GM12872 (cell line): Measurements from ENCODE around the gene ASPHD1.

ENCODE experiments used
- TF ChIP-seq, protein P1 (sequence below): IDR thresholded peaks from 3 replicates; pipeline ENCODE4 v1.5.1; 2011; ENCODE audit warnings: low read depth, mild to moderate bottlenecking, low read length, moderate library complexity; ENCODE audit not compliant: insufficient read depth

The ASPHD1 gene

DNA sequence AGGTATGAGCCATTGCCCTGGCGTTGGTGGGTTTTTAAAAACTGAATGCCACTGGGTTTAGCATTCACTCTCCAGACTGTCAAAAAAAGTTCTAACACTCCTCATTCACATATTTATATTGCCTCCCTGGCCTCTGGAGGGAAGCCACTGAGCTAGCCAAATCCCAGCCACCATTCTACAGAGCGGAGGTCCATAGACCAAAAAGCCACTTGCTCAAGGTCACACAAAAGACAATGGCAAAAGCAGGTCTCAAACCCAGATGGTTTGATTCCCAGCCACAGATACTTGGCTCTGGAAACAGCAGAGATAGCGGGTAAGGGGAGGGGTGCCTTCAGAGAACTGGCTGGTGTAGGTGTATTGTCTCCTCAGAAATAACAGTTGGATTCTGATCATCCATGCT, 19.2 kb upstream of the ASPHD1 start:
- TF ChIP-seq, protein P1, sequence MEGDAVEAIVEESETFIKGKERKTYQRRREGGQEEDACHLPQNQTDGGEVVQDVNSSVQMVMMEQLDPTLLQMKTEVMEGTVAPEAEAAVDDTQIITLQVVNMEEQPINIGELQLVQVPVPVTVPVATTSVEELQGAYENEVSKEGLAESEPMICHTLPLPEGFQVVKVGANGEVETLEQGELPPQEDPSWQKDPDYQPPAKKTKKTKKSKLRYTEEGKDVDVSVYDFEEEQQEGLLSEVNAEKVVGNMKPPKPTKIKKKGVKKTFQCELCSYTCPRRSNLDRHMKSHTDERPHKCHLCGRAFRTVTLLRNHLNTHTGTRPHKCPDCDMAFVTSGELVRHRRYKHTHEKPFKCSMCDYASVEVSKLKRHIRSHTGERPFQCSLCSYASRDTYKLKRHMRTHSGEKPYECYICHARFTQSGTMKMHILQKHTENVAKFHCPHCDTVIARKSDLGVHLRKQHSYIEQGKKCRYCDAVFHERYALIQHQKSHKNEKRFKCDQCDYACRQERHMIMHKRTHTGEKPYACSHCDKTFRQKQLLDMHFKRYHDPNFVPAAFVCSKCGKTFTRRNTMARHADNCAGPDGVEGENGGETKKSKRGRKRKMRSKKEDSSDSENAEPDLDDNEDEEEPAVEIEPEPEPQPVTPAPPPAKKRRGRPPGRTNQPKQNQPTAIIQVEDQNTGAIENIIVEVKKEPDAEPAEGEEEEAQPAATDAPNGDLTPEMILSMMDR, result no peak

DNA sequence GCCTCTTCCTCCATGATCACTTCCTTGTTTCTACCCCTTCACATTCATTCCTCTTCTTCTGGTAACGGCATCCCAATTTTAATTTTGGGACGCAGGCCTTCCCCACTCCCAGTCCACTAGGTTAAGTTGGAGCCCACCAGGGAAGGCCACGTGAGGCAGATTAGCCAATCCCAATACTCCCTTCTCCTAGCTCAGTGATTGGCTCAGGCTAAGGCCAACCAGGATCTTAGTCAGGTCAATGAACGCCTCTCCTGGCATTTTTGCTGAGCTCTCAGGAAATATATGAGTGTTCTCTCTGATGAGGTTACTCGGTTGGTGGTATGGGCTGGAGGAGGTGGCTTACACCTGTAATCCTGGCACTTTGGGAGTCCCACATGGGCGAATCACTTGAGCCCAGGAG, 16.3 kb upstream of the ASPHD1 start:
- TF ChIP-seq, protein P1, result no peak

DNA sequence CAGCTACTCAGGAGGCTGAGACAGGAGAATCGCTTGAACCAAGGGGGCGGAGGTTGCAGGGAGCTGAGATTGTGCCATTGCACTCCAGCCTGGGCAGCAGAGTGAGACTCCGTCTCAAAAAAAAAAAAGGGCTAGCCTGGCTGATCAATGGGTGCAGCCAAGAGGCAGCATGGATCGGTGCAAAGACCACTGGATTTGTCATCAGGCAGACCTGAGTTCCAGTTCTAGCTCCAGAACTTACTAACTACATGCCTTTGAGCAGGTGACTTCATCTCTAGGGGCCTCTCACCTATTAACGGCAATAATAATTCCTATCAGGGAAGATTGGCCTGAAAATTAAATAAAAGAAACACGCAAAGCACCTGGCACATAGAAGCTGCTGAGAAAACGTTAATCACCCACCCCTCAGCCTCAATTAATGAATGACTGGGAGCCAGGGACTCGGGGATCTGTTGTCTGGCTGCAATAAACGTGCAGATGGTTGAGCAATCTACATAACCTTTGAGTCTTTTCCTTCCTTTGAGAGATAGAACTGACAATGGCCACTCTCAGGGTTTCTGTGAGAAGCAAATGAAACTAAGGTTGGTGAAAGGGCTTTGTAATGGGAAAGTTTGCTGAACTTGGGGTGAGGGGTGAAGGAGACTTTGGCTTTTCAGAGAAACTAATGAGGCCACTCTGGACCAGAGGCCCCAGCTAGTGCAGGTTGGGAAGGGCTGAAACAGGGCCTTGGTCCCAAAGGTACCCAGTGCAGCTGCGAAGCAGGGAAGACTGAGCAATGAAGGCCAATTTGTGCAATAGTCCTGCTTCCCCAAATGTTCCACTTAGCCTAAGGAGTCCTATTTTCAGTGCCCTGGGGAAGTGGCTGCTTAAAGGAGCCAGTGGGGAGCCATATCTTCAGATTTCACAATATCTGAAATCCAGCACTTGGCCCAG, 8.5 kb upstream of the ASPHD1 start:
- TF ChIP-seq, protein P1, result no peak

DNA sequence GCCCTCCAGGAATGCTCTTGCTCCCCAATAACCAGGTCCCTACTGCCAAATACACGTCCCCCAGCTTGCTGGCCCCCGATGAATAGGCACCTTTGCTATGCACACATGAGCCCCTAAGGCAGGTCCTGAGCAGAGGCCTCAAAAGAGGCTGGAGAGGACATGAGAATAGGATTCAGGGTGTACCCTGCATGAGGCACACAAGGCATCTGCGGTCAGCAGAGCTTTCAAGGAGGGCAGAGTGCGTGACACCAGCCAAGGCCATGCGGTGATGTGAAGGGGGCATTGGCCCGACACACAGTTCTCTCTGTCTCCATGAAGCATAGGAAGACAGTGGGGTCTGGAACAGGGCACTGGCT, 7.9 kb upstream of the ASPHD1 start:
- TF ChIP-seq, protein P1, result no peak

DNA sequence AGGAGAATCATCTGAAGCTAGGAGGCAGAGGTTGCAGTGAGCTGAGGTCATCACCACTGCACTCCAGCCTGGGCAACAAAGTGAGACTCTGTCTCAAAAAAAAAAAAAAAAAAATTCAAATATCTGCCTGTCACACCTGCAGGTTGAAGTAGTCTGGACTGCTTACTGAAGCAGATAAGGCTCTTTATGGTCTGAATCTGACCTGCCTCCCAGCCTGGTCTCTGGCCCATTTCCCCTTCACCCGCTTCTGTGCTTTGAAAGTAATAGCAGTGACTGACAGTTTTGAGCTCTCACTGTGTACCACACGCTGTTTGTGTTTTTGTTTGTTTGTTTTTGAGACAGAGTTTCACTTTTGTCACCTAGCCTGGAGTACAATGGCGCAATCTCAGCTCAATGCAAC, 6.7 kb upstream of the ASPHD1 start:
- TF ChIP-seq, protein P1, result no peak

DNA sequence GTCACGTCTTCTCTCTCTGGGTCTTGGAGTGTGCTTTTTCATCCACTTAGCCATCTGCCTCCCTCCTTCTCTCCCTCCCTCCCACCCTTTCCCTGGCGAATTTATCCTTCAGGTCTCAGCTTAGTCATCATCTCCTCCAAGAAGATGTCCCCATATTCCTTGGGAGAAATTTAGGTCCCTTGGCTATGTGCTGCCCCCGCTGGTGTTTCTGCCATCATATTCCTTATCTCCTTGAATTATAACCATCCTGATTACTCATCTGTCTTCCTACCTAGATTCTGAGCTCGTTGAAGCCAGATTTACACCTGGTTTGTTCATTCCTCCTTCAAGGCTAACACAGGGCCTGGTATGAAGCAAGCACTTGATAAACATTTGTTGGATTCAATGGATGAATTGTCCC, 5.9 kb upstream of the ASPHD1 start:
- TF ChIP-seq, protein P1, result no peak

DNA sequence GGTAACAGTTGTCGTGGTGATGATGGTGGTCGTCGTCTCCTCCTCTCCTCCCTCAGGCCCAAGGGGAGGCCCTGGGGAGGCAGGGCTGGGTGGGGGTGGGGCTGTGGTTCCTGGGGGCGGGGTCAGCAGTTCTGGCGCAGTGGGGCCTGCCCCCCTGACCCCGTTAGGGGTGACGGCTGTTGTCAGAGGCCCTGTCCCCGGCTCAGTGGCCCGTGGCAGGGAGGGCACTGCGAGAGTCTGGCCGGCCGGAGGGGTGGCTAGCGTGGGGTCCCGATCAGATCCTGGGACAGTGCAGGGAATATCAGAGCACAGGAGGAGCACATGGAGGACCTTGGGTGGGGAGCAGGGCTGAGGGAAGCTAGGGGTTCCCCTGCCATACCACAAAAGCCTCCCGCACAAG, 3.4 kb upstream of the ASPHD1 start:
- TF ChIP-seq, protein P1, result no peak
